Body of pancreas (tissue), 4 donors: ENCODE measurements around the gene EPN3. TPM values are rescaled to one million over a fixed set of nuclear protein-coding genes. Genes with fewer than 3 reads are reported as not detected.

Experiments
- ATAC-seq: fragments of 150-250 bp; one replicate; pipeline ENCODE4 v1.9.1; 2016
- DNase-seq, 4 donors: peaks; one replicate each; pipeline ENCODE4 v3.0.0-alpha.2; 2019
- H3K27ac ChIP-seq, 4 donors: fragments of 200-600 bp; sonication (generic); 1 replicate in 3 of 4; 2 replicates in 1 of 4; pipeline versions ENCODE4 v1.5.1 to v1.6.1; 2016 to 2019; ENCODE audit warnings: mild to moderate bottlenecking in 1 of 4, mixed read lengths in 1 of 4, moderate library complexity in 1 of 4
- H3K27me3 ChIP-seq, 2 donors: fragments of 200-600 bp; sonication (generic); one replicate each; pipeline ENCODE4 v1.6.0; 2016; ENCODE audit warnings: mild to moderate bottlenecking in 1 of 2
- H3K36me3 ChIP-seq, 2 donors: fragments of 200-600 bp; sonication (generic); replicated peaks in 1 of 2; 2 replicates each; pipeline ENCODE4 v1.5.1; 2016; ENCODE audit warnings: low read depth in 2 of 2; ENCODE audit not compliant: insufficient read depth in 1 of 2
- H3K4me1 ChIP-seq: fragments of 200-600 bp; sonication (generic); one replicate; pipeline ENCODE4 v1.6.0; 2016
- H3K4me3 ChIP-seq, 2 donors: fragments of 200-600 bp; sonication (generic); 1 replicate in 1 of 2; 2 replicates in 1 of 2; pipeline ENCODE4 v1.5.1; 2016 to 2019
- H3K9me3 ChIP-seq, 3 donors: fragments of 200-600 bp; sonication (generic); 1 replicate in 2 of 3; 2 replicates in 1 of 3; pipeline ENCODE4 v1.5.1; 2016
- POLR2A ChIP-seq, 3 donors: fragments of 450-650 bp; IDR thresholded peaks; one replicate each; pipeline ENCODE4 v1.6.1; 2016; ENCODE audit warnings: antibody characterized with exemption in 3 of 3, mild to moderate bottlenecking in 2 of 3
- WGBS, 2 donors: methylation state at CpG; one replicate each; pipeline ENCODE4 v1.1.5; 2017; 5-methylcytosine and 5-hydroxymethylcytosine counted together
- intact Hi-C: fragments of 100-400 bp; cut with DNase I; formaldehyde crosslinking; loops from one replicate; pipeline ENCODE4 v1.15.1; 2023
- total RNA-seq, 2 donors: library from RNA; depleted of rRNA; stranded (reverse); fragments of >200 nt; gene quantifications; one replicate each; pipeline ENCODE4 v1.1.0, GENCODE V29; 2016
- TF ChIP-seq, protein P1 (sequence below), 7 experiments: fragments of 450-650 bp in 4 of 7; fragments of 200-600 bp in 3 of 7; sonication (generic) in 3 of 7; IDR thresholded peaks; one replicate each; pipeline ENCODE4 v1.5.1; 2016 to 2019; ENCODE audit warnings: antibody characterized with exemption in 7 of 7

Gene EPN3
- total RNA-seq = 10 to 100 TPM; 11.9 to 20.1 TPM

DNA sequence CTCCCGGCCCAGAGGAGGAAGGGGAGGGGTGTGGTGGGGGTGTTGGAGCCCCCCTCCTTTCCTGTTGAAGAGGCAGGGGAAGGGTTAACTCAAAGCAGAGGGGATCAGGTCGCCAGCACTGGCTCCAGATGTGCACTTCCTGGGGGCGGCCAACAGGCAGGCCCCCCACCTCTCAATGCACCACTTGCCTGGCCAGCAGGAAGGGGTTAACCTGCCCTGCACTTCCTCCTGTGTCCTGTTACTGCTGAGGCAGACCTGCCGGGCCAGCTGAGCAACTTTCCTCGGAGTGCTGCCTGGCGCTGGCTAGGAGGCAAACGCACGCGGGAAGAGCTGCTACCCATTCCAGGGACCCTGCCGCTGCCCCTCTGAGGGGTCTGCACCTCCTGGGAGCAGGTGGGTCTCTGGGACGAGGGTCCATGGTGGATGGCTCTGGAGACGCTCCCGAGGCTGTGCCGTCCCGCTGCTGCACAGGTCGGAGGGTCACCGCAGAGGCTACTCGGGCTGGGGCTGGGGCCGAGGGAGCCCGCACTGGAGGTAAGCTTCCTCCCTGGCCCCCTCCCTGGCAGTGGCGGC lies at the start of gene EPN3:
EPN3 (plus strand) TSS at position 284 of the 573 bp plus-strand sequence. CDS start 3,822 bp downstream, outside the sequence.
- intact Hi-C loops = loop anchor here (5.0 kb wide), 1 partner anchor 50 kb away; no protein-coding TSS in a partner anchor
- Histone ChIP-seq H3K27me3 (no peaks in the 10 kb centered on the region), H3K36me3 (peaks cover 0 to 5% of the 10 kb centered on the region in 2 donors), H3K4me3 (peak within 1 kb of the TSS; percentile 16 to 28), H3K27ac (peak within 1 kb of the TSS; percentile 79 to 96 (median 90)), H3K9me3 (no peaks in the 10 kb centered on the region), H3K4me1 (peaks cover 69% of the 10 kb centered on the region)
- TF ChIP-seq, protein P1, sequence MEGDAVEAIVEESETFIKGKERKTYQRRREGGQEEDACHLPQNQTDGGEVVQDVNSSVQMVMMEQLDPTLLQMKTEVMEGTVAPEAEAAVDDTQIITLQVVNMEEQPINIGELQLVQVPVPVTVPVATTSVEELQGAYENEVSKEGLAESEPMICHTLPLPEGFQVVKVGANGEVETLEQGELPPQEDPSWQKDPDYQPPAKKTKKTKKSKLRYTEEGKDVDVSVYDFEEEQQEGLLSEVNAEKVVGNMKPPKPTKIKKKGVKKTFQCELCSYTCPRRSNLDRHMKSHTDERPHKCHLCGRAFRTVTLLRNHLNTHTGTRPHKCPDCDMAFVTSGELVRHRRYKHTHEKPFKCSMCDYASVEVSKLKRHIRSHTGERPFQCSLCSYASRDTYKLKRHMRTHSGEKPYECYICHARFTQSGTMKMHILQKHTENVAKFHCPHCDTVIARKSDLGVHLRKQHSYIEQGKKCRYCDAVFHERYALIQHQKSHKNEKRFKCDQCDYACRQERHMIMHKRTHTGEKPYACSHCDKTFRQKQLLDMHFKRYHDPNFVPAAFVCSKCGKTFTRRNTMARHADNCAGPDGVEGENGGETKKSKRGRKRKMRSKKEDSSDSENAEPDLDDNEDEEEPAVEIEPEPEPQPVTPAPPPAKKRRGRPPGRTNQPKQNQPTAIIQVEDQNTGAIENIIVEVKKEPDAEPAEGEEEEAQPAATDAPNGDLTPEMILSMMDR (IDR thresholded peaks at IDR 0.05) = peak in 3 of 7 experiments; percentile 31 to 45 (median 31)
- TF ChIP-seq POLR2A (IDR thresholded peaks at IDR 0.05) = peak; percentile 28 to 75 (median 55)
- peak; percentile 59 for ATAC-seq
- WGBS, 2 donors = 0% methylated on average over 5 to 21 of the region's 21 CpGs
- DNase-seq = peak; percentile 83 to 89 (median 87)

DNA sequence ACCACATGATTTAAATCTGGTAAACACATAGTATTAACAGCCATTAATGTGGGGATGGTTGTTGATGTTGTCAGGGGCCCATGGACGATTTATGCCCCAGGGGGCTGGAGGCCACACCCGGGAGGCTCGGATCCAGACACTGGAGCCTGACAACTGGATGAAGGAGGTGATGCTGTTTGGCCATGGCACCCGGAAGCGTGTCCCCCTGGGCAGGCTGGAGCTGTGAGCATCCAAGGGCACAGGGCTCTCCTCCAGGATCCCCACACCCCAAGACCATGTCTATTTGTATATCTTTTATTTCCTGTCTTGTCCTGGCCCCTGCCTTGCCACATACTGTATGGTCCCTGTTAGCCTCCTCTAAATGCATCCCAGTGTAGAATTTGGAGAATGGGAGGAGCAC lies 49.3 kb upstream of the EPN3 start:
- H3K27me3 ChIP-seq = no peaks in the 10 kb centered on the region
- DNase-seq (no peak), ATAC-seq (no peak)
- H3K4me3 ChIP-seq = no peak overlapping the region
- TF ChIP-seq, protein P1 (IDR thresholded peaks at IDR 0.05) = no peak
- no peak for TF ChIP-seq POLR2A (IDR thresholded peaks at IDR 0.05)
- WGBS, 2 donors = 69 to 83% methylated on average over 5 of the region's 5 CpGs
- intact Hi-C loops = loop anchor here (5.0 to 10.0 kb wide), 3 partner anchors 49 to 212 kb away; partner anchors contain the start of gene EPN3
- H3K4me1 ChIP-seq = peaks cover 27% of the 10 kb centered on the region
- no peaks in the 10 kb centered on the region for H3K9me3 ChIP-seq
- peak overlapping the region in 3 of 4 donors; percentile 72 to 86 (median 77) for H3K27ac ChIP-seq
- H3K36me3 ChIP-seq = peaks cover 2 to 5% of the 10 kb centered on the region in 2 donors

DNA sequence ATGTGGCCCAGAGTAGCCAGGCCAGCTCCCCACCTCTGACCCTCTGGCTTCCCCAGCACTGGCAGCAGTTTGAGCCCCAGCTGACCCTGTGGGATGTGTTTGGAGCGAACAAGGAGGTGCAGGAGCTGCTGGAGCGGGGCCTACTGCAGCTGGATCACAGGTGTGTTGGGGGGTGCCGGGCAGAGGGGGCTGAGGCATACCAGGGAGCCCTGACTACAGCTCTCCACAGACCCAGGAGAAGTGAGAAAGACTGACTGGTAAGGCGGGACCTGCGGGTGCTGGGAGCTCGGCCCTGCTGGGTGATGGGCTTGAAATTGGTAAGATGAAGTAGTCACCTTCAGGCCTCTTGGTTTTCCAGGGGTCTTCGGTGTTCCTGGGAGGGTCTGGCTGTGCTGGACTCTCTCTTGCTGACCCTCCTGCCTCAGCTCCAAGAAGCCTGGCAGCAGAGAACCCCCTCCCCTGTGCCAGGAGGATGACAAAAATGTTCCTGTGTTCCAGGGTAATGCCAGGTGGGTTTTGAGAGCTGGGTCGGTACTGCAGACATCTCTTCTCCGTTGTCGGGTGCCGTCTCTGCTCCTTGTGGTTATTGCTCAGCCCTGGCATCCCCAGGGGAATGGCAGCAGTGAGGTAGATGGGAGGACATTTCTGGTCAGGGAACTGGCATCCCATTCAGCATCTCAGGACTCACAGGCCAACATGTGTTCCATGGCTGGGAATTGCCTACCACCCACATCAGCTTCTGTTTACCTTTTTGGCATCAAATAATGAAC lies 48.0 kb upstream of the EPN3 start:
- Histone ChIP-seq H3K27ac (no peak overlapping the region), H3K9me3 (no peaks in the 10 kb centered on the region), H3K4me1 (peaks cover 23% of the 10 kb centered on the region), H3K36me3 (peaks cover 2 to 5% of the 10 kb centered on the region in 2 donors), H3K4me3 (no peak overlapping the region), H3K27me3 (no peaks in the 10 kb centered on the region)
- DNase-seq (no peak), ATAC-seq (no peak)
- WGBS, 2 donors = 89 to 96% methylated on average over 10 to 11 of the region's 11 CpGs
- TF ChIP-seq, protein P1 (IDR thresholded peaks at IDR 0.05) = no peak
- no peak for TF ChIP-seq POLR2A (IDR thresholded peaks at IDR 0.05)
- intact Hi-C loops = loop anchor here (5.0 to 10.0 kb wide), 3 partner anchors 48 to 210 kb away; partner anchors contain the start of gene EPN3

DNA sequence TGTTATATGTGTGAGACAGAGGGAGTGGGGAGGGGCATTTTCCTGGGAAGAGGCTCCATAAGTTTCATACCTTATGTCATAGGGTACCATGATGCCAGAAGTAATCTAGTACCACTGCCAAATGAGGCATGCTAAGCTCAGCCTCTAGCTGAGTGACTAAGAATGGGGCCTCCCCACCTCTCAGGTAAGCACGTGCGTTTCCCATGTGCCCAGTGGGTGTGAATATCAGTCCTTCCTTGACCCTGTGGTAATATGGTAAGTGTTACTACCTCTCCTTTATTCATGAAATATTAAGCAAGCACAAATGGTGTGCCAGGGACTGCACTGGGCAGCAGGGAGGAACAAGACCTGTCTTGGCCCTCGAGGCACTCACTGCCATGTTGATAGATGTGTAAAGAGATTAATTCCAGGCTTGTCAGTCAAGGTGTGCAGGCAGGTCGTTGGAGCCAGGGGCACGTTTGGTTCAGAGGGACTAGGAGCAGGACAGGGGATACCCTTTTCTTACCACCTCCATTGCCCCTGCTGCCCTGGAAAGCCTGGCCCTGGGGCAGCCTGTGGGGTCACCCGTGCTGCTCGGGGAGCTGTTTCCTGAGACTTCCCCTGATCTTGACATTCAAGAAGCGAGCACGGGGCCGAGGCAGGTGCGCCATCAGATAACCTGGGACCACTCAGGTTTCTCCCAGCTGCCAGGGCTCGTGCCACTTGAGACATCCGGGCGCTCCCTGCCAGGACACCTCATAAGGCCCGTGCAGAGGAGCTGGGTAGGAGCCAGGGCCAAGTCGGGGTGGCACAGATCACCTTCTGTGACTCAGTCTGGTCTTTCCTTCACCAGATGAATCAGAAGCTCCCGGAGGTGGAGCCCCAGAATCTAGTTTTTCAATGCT lies 45.1 kb upstream of the EPN3 start:
- 60 to 67% methylated on average over 4 to 12 of the region's 17 CpGs for WGBS, 2 donors
- TF ChIP-seq, protein P1 (IDR thresholded peaks at IDR 0.05) = no peak
- no peak for TF ChIP-seq POLR2A (IDR thresholded peaks at IDR 0.05)
- no peak for ATAC-seq
- no peaks in the 10 kb centered on the region for H3K27me3 ChIP-seq
- no peak overlapping the region for H3K27ac ChIP-seq
- H3K4me1 ChIP-seq = peaks cover 5% of the 10 kb centered on the region
- peaks cover 2 to 5% of the 10 kb centered on the region in 2 donors for H3K36me3 ChIP-seq
- H3K4me3 ChIP-seq = no peak overlapping the region
- no peak for DNase-seq
- intact Hi-C loops = loop anchor here (10.0 kb wide), 2 partner anchors 127 to 207 kb away; no protein-coding TSS in a partner anchor
- no peaks in the 10 kb centered on the region for H3K9me3 ChIP-seq
